Heart right ventricle (tissue), 16 donors: ENCODE results near the gene HIC1. TPM values are rescaled to one million over a fixed set of nuclear protein-coding genes. Genes with fewer than 3 reads are reported as not detected.

Experiments used
- ATAC-seq, 8 donors: fragments of 200-7000 bp; cut with Tn5 transposase; one replicate each; pipeline ENCODE4 v1.9.1; 2020; ENCODE audit warnings: mild to moderate bottlenecking in 8 of 8, moderate library complexity in 8 of 8, moderate number of reproducible peaks in 1 of 8
- DNase-seq, 2 donors: peaks; one replicate each; pipeline ENCODE4 v3.0.0-alpha.2; 2020
- H3K27ac ChIP-seq, 10 donors: fragments of 200-600 bp; sonication (generic) in 2 of 10; one replicate each; pipeline versions ENCODE4 v1.5.0 to v1.8.0; 2020 to 2022; ENCODE audit warnings: mild to moderate bottlenecking in 3 of 10
- H3K27me3 ChIP-seq, 7 donors: fragments of 200-600 bp; one replicate each; pipeline ENCODE4 v1.8.0; 2021 to 2022; ENCODE audit warnings: mild to moderate bottlenecking in 2 of 7
- H3K36me3 ChIP-seq, 9 donors: fragments of 200-600 bp; sonication (generic) in 1 of 9; one replicate each; pipeline versions ENCODE4 v1.5.0 to v1.8.0; 2020 to 2022; ENCODE audit warnings: mild to moderate bottlenecking in 2 of 9
- H3K4me1 ChIP-seq, 9 donors: fragments of 200-600 bp; sonication (generic) in 1 of 9; one replicate each; pipeline versions ENCODE4 v1.5.0 to v1.8.0; 2020 to 2022; ENCODE audit warnings: mild to moderate bottlenecking in 4 of 9
- H3K4me3 ChIP-seq, 10 donors: fragments of 200-600 bp; sonication (generic) in 2 of 10; one replicate each; pipeline versions ENCODE4 v1.5.0 to v1.8.0; 2020 to 2022; ENCODE audit warnings: mild to moderate bottlenecking in 7 of 10, moderate library complexity in 2 of 10
- H3K9me3 ChIP-seq, 11 donors: fragments of 200-600 bp in 10 of 11; sonication (generic) in 2 of 11; one replicate each; pipeline versions ENCODE4 v1.5.0 to v1.8.0; 2013 to 2022; ENCODE audit warnings: mild to moderate bottlenecking in 2 of 11, control low read depth in 1 of 11, moderate library complexity in 1 of 11
- CTCF ChIP-seq, 9 donors: fragments of 200-600 bp; sonication (generic) in 2 of 9; IDR thresholded peaks; one replicate each; pipeline versions ENCODE4 v1.5.0 to v1.8.0; 2021 to 2022; ENCODE audit warnings: antibody characterized with exemption in 9 of 9, mild to moderate bottlenecking in 5 of 9, moderate library complexity in 1 of 9
- WGBS, 2 donors: extraction: QIAGEN DNeasy Blood & Tissue Kit; methylation state at CpG; one replicate each; pipeline ENCODE4 v1.1.7; 2013; ENCODE audit warnings: inconsistent platforms in 1 of 2; 5-methylcytosine and 5-hydroxymethylcytosine counted together
- intact Hi-C, 10 donors: fragments of 100-400 bp; cut with DNase I; formaldehyde crosslinking; loops; one replicate each; pipeline versions ENCODE4 v1.11.1 to v1.14.2; 2022
- polyA plus RNA-seq, 2 donors: library from polyadenylated mRNA; stranded (reverse); fragments of 200-250 nt; gene quantifications; one replicate each; pipeline ENCODE4 v1.2.3, GENCODE V29; 2013
- total RNA-seq, 10 donors: library from RNA; stranded (reverse); fragmentation: NEBNext Ultra II Directional in 3 of 10; extraction: Animal tissue kit (Norgen Biotek cat#: 25700) in 3 of 10; gene quantifications; one replicate each; pipeline versions ENCODE4 v1.2.1 to v1.2.4, GENCODE V29; 2021 to 2023
- donor health status: Arrhythmogenic right ventricular cardiomyopathy.
- donor health status: ischemic (EF 13 %, LVEDD 7.1; RV severe dilation, severe dysfunction).
- donor health status: healthy with polysubstance abuse.
- donor health status: DM: no; HTN: yes; CAD: no.
- donor health status: DM: no; HTN: no; CAD: no.
- donor health status: ischemic (EF 25% LVEDD 6.9; RV normal size, moderate dysfunction).
- donor health status: ischemic (EF 25% LVEDD 5.7; RV mildly dilated, moderate dysfunction).
- donor health status: healthy.
- donor health status: DM: yes; HTN: yes; CAD: no.
- donor health status: Ischemic cardiomyopathy.
- donor health status: ischemic (EF 35%, LVEDD 5.7; RV mildly dilated, moderate dysfunction).
- donor health status: nonischemic (EF 11% LVEDD 7.7; RV severe dilation, severe dysfunction).
- donor health status: DM: yes; HTN: yes; CAD: no.
- donor health status: PGD.
- donor health status: ischemic (EF 29% LVEDD 5.4; RV normal size, mild dysfunction).
- donor health status: nonischemic (EF 23%, LVEDD 6.1; RV moderate dilation, normal function).

The HIC1 gene
- total and polyA plus RNA-seq, 12 donors, result 3.5 to 37.5 (median 12.1) TPM

DNA sequence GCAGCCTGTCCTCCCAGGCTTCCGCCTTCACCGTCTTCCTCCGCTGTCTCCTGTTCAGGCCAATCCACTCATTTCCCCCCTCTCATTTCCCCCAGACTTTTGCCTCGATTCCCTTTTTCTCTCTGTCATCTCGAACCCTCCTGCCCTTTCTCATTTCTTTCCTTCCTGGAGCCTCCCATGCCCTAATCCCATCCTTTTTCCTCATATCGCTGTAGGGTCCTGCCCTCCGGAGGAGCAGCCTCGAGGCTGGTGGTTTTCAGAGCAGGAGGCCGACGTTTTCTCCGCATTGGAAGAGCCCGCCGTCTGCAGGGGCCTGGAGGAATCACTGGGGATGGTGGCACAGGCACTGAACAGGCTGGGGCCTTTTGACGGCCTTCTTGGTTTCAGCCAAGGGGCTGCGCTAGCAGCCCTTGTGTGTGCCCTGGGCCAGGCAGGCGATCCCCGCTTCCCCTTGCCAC is 12.5 kb upstream of the HIC1 start:
- peak in 7 of 8 donors; percentile 1 to 22 (median 9) for ATAC-seq
- 15 to 20% methylated on average over 17 of the region's 17 CpGs for WGBS, 2 donors
- no peaks in the 10 kb centered on the region for H3K9me3 ChIP-seq

DNA sequence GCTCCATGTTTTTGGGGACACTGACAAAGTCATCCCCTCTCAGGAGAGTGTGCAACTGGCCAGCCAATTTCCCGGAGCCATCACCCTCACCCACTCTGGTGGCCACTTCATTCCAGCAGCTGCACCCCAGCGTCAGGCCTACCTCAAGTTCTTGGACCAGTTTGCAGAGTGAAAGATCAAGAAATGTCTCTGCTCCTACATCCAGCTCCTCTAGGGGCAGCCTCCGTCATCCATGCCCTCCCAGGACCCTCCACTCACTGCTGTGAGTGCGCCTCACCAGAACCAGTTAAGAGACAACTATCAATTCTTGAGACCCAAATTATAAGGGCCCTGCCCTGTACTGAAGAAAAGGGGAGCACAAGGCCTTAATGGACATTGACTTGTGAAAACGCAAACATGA is 12.0 kb upstream of the HIC1 start:
- Histone ChIP-seq H3K27ac (peak overlapping the region in 7 of 10 donors; percentile 93 to 98 (median 95)), H3K27me3 (peaks cover 0 to 4% (median 0%) of the 10 kb centered on the region in 7 donors), H3K4me3 (peak overlapping the region in 7 of 10 donors; percentile 70 to 97 (median 83)), H3K36me3 (peaks cover 0 to 50% (median 14%) of the 10 kb centered on the region in 9 donors), H3K9me3 (no peaks in the 10 kb centered on the region), H3K4me1 (peaks cover 8 to 41% (median 26%) of the 10 kb centered on the region in 9 donors)
- ATAC-seq (no peak), DNase-seq (no peak)
- intact Hi-C loops, result loop anchor here in 4 of 10 donors (5.0 to 10.0 kb wide), 3 partner anchors 136 to 378 kb away; partner anchors contain the start of gene WDR81 (in 2 of the 4)
- TF ChIP-seq CTCF (IDR thresholded peaks at IDR 0.05), result no peak
- WGBS, 2 donors, result 84 to 90% methylated on average over 5 of the region's 5 CpGs

More for the DNA sequence above, 12.5 kb upstream of the HIC1 start:
- intact Hi-C loops, result loop anchor here in 4 of 10 donors (5.0 to 10.0 kb wide), 3 partner anchors 135 to 378 kb away; partner anchors contain the start of gene WDR81 (in 2 of the 4)
- H3K27ac ChIP-seq, result peak overlapping the region; percentile 72 to 98 (median 93)
- peaks cover 0 to 56% (median 17%) of the 10 kb centered on the region in 9 donors for H3K36me3 ChIP-seq
- peaks cover 8 to 41% (median 26%) of the 10 kb centered on the region in 9 donors for H3K4me1 ChIP-seq
- no peak for DNase-seq
- peak overlapping the region; percentile 53 to 97 (median 80) for H3K4me3 ChIP-seq
- H3K27me3 ChIP-seq, result no peaks in the 10 kb centered on the region
- TF ChIP-seq CTCF (IDR thresholded peaks at IDR 0.05), result no peak

- H3K27ac ChIP-seq, result no peak overlapping the region
- intact Hi-C loops, result loop anchor here in 4 of 10 donors (5.0 to 10.0 kb wide), 3 partner anchors 136 to 379 kb away; partner anchors contain the start of gene WDR81 (in 2 of the 4)
- DNase-seq, result no peak
These were observed 11.1 kb upstream of the HIC1 start for GRCh38 chr17:2043785-2044184.

More at GRCh38 chr17:2043785-2044184, 11.1 kb upstream of the HIC1 start:
- no peak for ATAC-seq
- TF ChIP-seq CTCF (IDR thresholded peaks at IDR 0.05), result no peak
- no peaks in the 10 kb centered on the region for H3K9me3 ChIP-seq
- no peak overlapping the region for H3K4me3 ChIP-seq
- 90 to 92% methylated on average over 6 of the region's 6 CpGs for WGBS, 2 donors
- H3K27me3 ChIP-seq, result peaks cover 0 to 13% (median 0%) of the 10 kb centered on the region in 7 donors
- H3K36me3 ChIP-seq, result peaks cover 0 to 42% (median 14%) of the 10 kb centered on the region in 9 donors
- peaks cover 8 to 44% (median 29%) of the 10 kb centered on the region in 9 donors for H3K4me1 ChIP-seq
